Heart left ventricle (tissue), 16 donors: ENCODE results near the gene SNX4. TPM values are rescaled to one million over a fixed set of nuclear protein-coding genes. Genes with fewer than 3 reads are reported as not detected.

ENCODE experiments used
- ATAC-seq, 4 donors: fragments of 200-7000 bp; cut with Tn5 transposase; one replicate each; pipeline ENCODE4 v1.9.1; 2020 to 2022; ENCODE audit warnings: moderate library complexity in 4 of 4, mild to moderate bottlenecking in 3 of 4, moderate number of reproducible peaks in 1 of 4
- DNase-seq, 5 donors: peaks; one replicate each; pipeline ENCODE4 v3.0.0-alpha.2; 2020
- H3K27ac ChIP-seq, 12 donors: fragments of 200-600 bp; sonication (generic) in 4 of 12; one replicate each; pipeline versions ENCODE4 v1.5.0 to v1.8.0; 2016 to 2022; ENCODE audit warnings: mild to moderate bottlenecking in 2 of 12
- H3K27me3 ChIP-seq, 9 donors: fragments of 200-600 bp; sonication (generic) in 2 of 9; one replicate each; pipeline versions ENCODE4 v1.5.1 to v1.8.0; 2016 to 2022; ENCODE audit warnings: mild to moderate bottlenecking in 3 of 9
- H3K36me3 ChIP-seq, 9 donors: fragments of 200-600 bp; sonication (generic) in 2 of 9; one replicate each; pipeline versions ENCODE4 v1.5.0 to v1.8.0; 2018 to 2022; ENCODE audit warnings: mild to moderate bottlenecking in 2 of 9
- H3K4me1 ChIP-seq, 12 donors: fragments of 200-600 bp; sonication (generic) in 4 of 12; one replicate each; pipeline versions ENCODE4 v1.5.0 to v1.8.0; 2016 to 2022; ENCODE audit warnings: mild to moderate bottlenecking in 3 of 12
- H3K4me3 ChIP-seq, 12 donors: fragments of 200-600 bp; sonication (generic) in 4 of 12; one replicate each; pipeline versions ENCODE4 v1.5.0 to v1.8.0; 2017 to 2022; ENCODE audit warnings: mild to moderate bottlenecking in 9 of 12, moderate library complexity in 4 of 12
- H3K9me3 ChIP-seq, 12 donors: fragments of 200-600 bp; sonication (generic) in 4 of 12; one replicate each; pipeline versions ENCODE4 v1.5.0 to v1.8.0; 2016 to 2022; ENCODE audit warnings: mild to moderate bottlenecking in 1 of 12
- POLR2A ChIP-seq, 2 donors: fragments of 450-650 bp; IDR thresholded peaks; one replicate each; pipeline ENCODE4 v1.6.1; 2017; ENCODE audit warnings: antibody characterized with exemption in 2 of 2, mild to moderate bottlenecking in 2 of 2, moderate library complexity in 2 of 2
- WGBS, 4 donors: extraction: QIAGEN DNeasy Blood & Tissue Kit in 2 of 4; methylation state at CpG; one replicate each; pipeline versions ENCODE4 v1.1.5 to v1.1.7; 2013 to 2018; 5-methylcytosine and 5-hydroxymethylcytosine counted together
- intact Hi-C, 10 donors: fragments of 100-400 bp; cut with DNase I; formaldehyde crosslinking; loops; one replicate each; pipeline versions ENCODE4 v1.11.1 to v1.14.2; 2022
- polyA plus RNA-seq, 2 donors: library from polyadenylated mRNA; stranded (reverse); fragments of 200-250 nt; gene quantifications; one replicate each; pipeline ENCODE4 v1.2.3, GENCODE V29; 2013
- total RNA-seq, 9 donors: library from RNA; depleted of rRNA in 2 of 9; stranded (reverse); fragments of >200 nt in 2 of 9; fragmentation: NEBNext Ultra II Directional in 3 of 9; extraction: Animal tissue kit (Norgen Biotek cat#: 25700) in 3 of 9; gene quantifications; one replicate each; pipeline versions ENCODE4 v1.1.0 to v1.2.4, GENCODE V29; 2016 to 2023
- TF ChIP-seq, protein P1 (sequence below), 12 donors: fragments of 200-600 bp; sonication (generic) in 4 of 12; IDR thresholded peaks; one replicate each; pipeline versions ENCODE4 v1.5.0 to v1.8.0; 2018 to 2022; ENCODE audit warnings: antibody characterized with exemption in 12 of 12, mild to moderate bottlenecking in 5 of 12
- donor health status: ischemic (EF 13 %, LVEDD 7.1; RV severe dilation, severe dysfunction).
- donor health status: healthy with polysubstance abuse.
- donor health status: DM: no; HTN: yes; CAD: no.
- donor health status: DM: no; HTN: no; CAD: no.
- donor health status: ischemic (EF 25% LVEDD 6.9; RV normal size, moderate dysfunction).
- donor health status: ischemic (EF 25% LVEDD 5.7; RV mildly dilated, moderate dysfunction).
- donor health status: healthy.
- donor health status: DM: yes; HTN: yes; CAD: no.
- donor health status: ischemic (EF 35%, LVEDD 5.7; RV mildly dilated, moderate dysfunction).
- donor health status: nonischemic (EF 11% LVEDD 7.7; RV severe dilation, severe dysfunction).
- donor health status: DM: yes; HTN: yes; CAD: no.
- donor health status: PGD.
- donor health status: ischemic (EF 29% LVEDD 5.4; RV normal size, mild dysfunction).
- donor health status: nonischemic (EF 23%, LVEDD 6.1; RV moderate dilation, normal function).

Gene SNX4
- total and polyA plus RNA-seq, 11 donors = 9.8 to 33.8 (median 23.1) TPM

DNA sequence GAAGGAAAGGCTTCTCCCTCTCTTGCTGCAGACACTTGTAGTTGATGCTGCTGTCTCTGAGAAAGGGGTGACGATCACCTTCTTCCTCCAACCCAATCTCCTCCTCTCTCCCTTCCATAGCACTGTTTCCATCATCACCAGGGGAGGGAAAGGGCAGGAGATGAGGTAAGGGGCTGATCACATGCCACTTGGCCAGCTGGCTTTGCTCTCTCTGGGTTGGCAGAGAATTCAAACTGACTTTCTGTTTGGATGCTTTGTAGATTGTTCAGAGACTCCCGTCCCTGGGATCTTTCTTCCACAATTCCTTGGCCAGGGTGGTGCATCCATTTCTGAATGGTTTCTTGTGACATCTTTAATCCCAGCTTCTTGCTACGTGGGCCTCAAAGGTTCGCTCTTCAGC lies 101.7 kb downstream of the SNX4 start:
- DNase-seq (no peak), ATAC-seq (no peak)
- Histone ChIP-seq H3K36me3 (no peaks in the 10 kb centered on the region), H3K9me3 (peaks cover 0 to 4% (median 0%) of the 10 kb centered on the region in 12 donors), H3K4me1 (no peaks in the 10 kb centered on the region), H3K4me3 (no peak overlapping the region), H3K27me3 (no peaks in the 10 kb centered on the region), H3K27ac (no peak overlapping the region)
- TF ChIP-seq, protein P1, sequence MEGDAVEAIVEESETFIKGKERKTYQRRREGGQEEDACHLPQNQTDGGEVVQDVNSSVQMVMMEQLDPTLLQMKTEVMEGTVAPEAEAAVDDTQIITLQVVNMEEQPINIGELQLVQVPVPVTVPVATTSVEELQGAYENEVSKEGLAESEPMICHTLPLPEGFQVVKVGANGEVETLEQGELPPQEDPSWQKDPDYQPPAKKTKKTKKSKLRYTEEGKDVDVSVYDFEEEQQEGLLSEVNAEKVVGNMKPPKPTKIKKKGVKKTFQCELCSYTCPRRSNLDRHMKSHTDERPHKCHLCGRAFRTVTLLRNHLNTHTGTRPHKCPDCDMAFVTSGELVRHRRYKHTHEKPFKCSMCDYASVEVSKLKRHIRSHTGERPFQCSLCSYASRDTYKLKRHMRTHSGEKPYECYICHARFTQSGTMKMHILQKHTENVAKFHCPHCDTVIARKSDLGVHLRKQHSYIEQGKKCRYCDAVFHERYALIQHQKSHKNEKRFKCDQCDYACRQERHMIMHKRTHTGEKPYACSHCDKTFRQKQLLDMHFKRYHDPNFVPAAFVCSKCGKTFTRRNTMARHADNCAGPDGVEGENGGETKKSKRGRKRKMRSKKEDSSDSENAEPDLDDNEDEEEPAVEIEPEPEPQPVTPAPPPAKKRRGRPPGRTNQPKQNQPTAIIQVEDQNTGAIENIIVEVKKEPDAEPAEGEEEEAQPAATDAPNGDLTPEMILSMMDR (IDR thresholded peaks at IDR 0.05) = no peak
- no peak for TF ChIP-seq POLR2A (IDR thresholded peaks at IDR 0.05)
- intact Hi-C loops = no loop called here
- WGBS, 4 donors = 85 to 89% (median 87%) methylated on average over 4 of the region's 4 CpGs

DNA sequence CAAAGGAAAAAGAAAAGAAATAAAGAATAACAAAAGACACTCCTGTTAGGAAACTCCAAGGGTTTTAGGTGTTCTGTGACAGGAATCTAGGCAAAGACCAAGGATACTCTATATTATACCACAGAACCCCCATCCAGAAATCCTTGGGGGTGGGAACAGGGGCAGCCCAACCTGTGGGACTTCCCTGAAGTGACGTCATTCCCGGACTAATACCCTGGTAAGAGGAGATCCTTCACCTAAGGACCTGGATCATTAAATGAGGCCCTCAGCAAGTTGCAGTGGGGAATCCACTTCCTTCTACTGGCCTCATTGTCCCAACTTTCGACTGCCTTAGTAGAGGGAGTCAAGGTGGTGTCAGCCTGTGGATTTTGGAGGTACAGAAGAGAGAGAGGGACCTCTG lies 103.8 kb downstream of the SNX4 start:
- TF ChIP-seq, protein P1 (IDR thresholded peaks at IDR 0.05) = no peak
- no peak for TF ChIP-seq POLR2A (IDR thresholded peaks at IDR 0.05)
- no peak overlapping the region for H3K27ac ChIP-seq
- WGBS, 4 donors = 73 to 89% (median 83%) methylated on average over 3 of the region's 3 CpGs
- DNase-seq = no peak
- no peaks in the 10 kb centered on the region for H3K27me3 ChIP-seq
- no peak for ATAC-seq
- no peak overlapping the region for H3K4me3 ChIP-seq
- H3K4me1 ChIP-seq = no peaks in the 10 kb centered on the region
- intact Hi-C loops = no loop called here
- H3K9me3 ChIP-seq = peaks cover 0 to 4% (median 0%) of the 10 kb centered on the region in 12 donors
- H3K36me3 ChIP-seq = no peaks in the 10 kb centered on the region

DNA sequence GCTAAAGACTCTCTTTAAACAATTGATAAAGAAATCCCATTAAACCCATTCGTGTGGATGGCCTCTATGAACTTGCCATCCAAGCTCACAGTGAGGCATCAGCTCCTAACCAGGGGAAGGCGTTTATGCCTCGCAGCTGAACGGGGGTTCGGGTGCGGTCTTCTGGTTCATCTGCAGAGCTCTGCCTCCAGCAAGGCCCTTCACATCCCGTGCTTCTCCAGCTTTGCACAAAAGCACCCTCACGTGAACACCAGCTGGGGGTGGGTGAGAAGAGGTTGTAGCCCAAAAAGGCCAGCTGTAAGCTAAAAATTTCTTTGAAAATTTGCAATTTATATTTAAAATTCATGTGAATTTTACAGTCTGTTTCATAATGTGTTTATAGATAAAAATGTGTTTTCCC lies 105.3 kb downstream of the SNX4 start:
- peaks cover 0 to 4% (median 0%) of the 10 kb centered on the region in 12 donors for H3K9me3 ChIP-seq
- DNase-seq = no peak
- intact Hi-C loops = no loop called here
- H3K4me3 ChIP-seq = no peak overlapping the region
- ATAC-seq = no peak
- H3K27me3 ChIP-seq = no peaks in the 10 kb centered on the region
- H3K4me1 ChIP-seq = no peaks in the 10 kb centered on the region
- no peak overlapping the region for H3K27ac ChIP-seq
- WGBS, 4 donors = 74 to 80% (median 77%) methylated on average over 8 of the region's 8 CpGs
- TF ChIP-seq, protein P1 (IDR thresholded peaks at IDR 0.05) = no peak
- no peak for TF ChIP-seq POLR2A (IDR thresholded peaks at IDR 0.05)
- H3K36me3 ChIP-seq = no peaks in the 10 kb centered on the region

DNA sequence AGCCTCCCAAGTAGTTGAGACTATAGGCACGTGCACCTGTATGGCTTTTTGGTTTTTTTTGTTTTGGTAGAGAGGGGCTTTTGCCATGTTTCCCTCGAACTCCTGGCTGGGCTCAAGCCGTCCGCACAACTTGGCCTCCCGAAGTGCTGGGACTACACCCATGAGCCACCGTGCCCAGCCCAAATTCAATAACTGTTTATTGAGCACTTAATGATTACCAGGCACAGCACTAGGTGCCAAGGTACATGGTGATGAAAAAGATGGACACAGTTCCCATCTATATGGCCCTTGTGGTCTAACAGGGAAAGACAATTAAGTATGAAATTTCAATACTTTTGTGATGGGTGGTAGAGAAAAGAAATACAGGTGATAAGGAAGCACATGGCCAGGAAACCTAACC lies 109.1 kb downstream of the SNX4 start:
- TF ChIP-seq, protein P1 (IDR thresholded peaks at IDR 0.05) = no peak
- TF ChIP-seq POLR2A (IDR thresholded peaks at IDR 0.05) = no peak
- no peak for ATAC-seq
- 89 to 91% (median 91%) methylated on average over 6 of the region's 6 CpGs for WGBS, 4 donors
- Histone ChIP-seq H3K4me1 (no peaks in the 10 kb centered on the region), H3K27me3 (peaks cover 0 to 9% (median 0%) of the 10 kb centered on the region in 9 donors), H3K27ac (no peak overlapping the region), H3K4me3 (no peak overlapping the region), H3K36me3 (no peaks in the 10 kb centered on the region), H3K9me3 (no peaks in the 10 kb centered on the region)
- intact Hi-C loops = no loop called here
- DNase-seq = no peak
